A673 (cell line): ENCODE measurements around the gene BCAS1. TPM values are rescaled to one million over a fixed set of nuclear protein-coding genes. Genes with fewer than 3 reads are reported as not detected.

Experiments used
- BruUV-seq: library from RNA; stranded (reverse); fragments of 400-500 nt; replicated peaks from 2 replicates; lab custom pipeline; 2021; lab: Mats Ljungman, UMichigan
- CTCF ChIA-PET: fragments of 300-600 bp; sonication (Branson Sonifier 250); formaldehyde crosslinking; loops from one replicate; lab custom pipeline; 2022; ENCODE audit warnings: antibody characterized with exemption; lab: Charles Lee
- POLR2A ChIA-PET: fragments of 300-600 bp; sonication (Branson Sonifier 250); formaldehyde crosslinking; loops from one replicate; lab custom pipeline; 2022; ENCODE audit warnings: antibody characterized with exemption; ENCODE audit not compliant: low non-redundant PET; lab: Charles Lee
- DNase-seq: peaks from one replicate; pipeline ENCODE4 v3.0.0-alpha.2; 2015; ENCODE audit warnings: low spot score
- H3K27ac ChIP-seq: fragments of 200-600 bp; sonication (generic); 2 replicates; pipeline ENCODE4 v1.5.1; 2016; ENCODE audit warnings: mixed run types, low read depth, mild to moderate bottlenecking, mixed read lengths, antibody characterized with exemption, low read length; ENCODE audit not compliant: poor library complexity, severe bottlenecking
- H3K27me3 ChIP-seq: fragments of 200-600 bp; sonication (generic); replicated peaks from 2 replicates; pipeline ENCODE4 v1.6.1; 2017; ENCODE audit warnings: mixed run types, low read depth, mild to moderate bottlenecking, mixed read lengths, antibody characterized with exemption, low read length; ENCODE audit not compliant: insufficient read depth, poor library complexity
- H3K36me3 ChIP-seq: fragments of 200-600 bp; sonication (generic); 2 replicates; pipeline ENCODE4 v1.6.1; 2016; ENCODE audit warnings: mixed run types, mild to moderate bottlenecking, mixed read lengths, antibody characterized with exemption, low read length; ENCODE audit not compliant: insufficient read depth, poor library complexity, severe bottlenecking
- H3K4me1 ChIP-seq: fragments of 200-600 bp; sonication (generic); 2 replicates; pipeline ENCODE4 v1.6.1; 2017; ENCODE audit warnings: mixed run types, mild to moderate bottlenecking, mixed read lengths, antibody characterized with exemption, low read length; ENCODE audit not compliant: insufficient read depth, poor library complexity, severe bottlenecking
- H3K4me3 ChIP-seq: fragments of 200-600 bp; sonication (generic); 2 replicates; pipeline ENCODE4 v1.5.1; 2016; ENCODE audit warnings: low read depth, mixed run types, mild to moderate bottlenecking, mixed read lengths, low read length; ENCODE audit not compliant: poor library complexity, severe bottlenecking
- H3K9me3 ChIP-seq: fragments of 200-600 bp; sonication (generic); 2 replicates; pipeline ENCODE4 v1.6.1; 2016; ENCODE audit warnings: mixed run types, low read depth, mild to moderate bottlenecking, mixed read lengths, antibody characterized with exemption, low read length; ENCODE audit not compliant: poor library complexity, severe bottlenecking
- CTCF ChIP-seq: fragments of 300-800, 200-600 bp; sonication (generic); conservative IDR thresholded peaks from 2 replicates; pipeline ENCODE4 v1.5.1; 2017; ENCODE audit warnings: low read depth, mild to moderate bottlenecking, antibody characterized with exemption, low read length, moderate library complexity, mixed read lengths
- EZH2 ChIP-seq: fragments of 200-600 bp; sonication (generic); IDR thresholded peaks from 2 replicates; pipeline ENCODE4 v1.6.1; 2017; ENCODE audit warnings: borderline replicate concordance, low read depth, mild to moderate bottlenecking, mixed read lengths, antibody characterized with exemption, low read length; ENCODE audit not compliant: poor library complexity, severe bottlenecking
- intact Hi-C: fragments of 100-400 bp; cut with micrococcal nuclease; formaldehyde crosslinking; loops from one replicate; pipeline ENCODE4 v1.10.0; 2022; ENCODE audit not compliant: unreplicated experiment
- total RNA-seq: library from RNA; stranded (reverse); gene quantifications from 2 replicates; pipeline ENCODE4 v1.2.3, GENCODE V29; 2021

BCAS1 gene
- total RNA-seq, 1 experiment from 2014 or later: 1.4 TPM

- Histone ChIP-seq H3K4me1 (no peaks in the 10 kb centered on the region), H3K27ac (no peak overlapping the region), H3K4me3 (no peak overlapping the region), H3K27me3 (no peaks in the 10 kb centered on the region), H3K9me3 (peaks cover 8% of the 10 kb centered on the region), H3K36me3 (no peaks in the 10 kb centered on the region)
- POLR2A ChIA-PET: no interaction called here
- CTCF ChIA-PET: no interaction called here
- BruUV-seq: no TSS peak
- intact Hi-C loops: no loop called here
- TF ChIP-seq CTCF: no peak
- no peak for DNase-seq
Measured at GRCh38 chr20:54000262-54000661, 70.1 kb downstream of the BCAS1 start.

- Histone ChIP-seq H3K27me3 (no peaks in the 10 kb centered on the region), H3K36me3 (no peaks in the 10 kb centered on the region), H3K9me3 (peaks cover 8% of the 10 kb centered on the region), H3K4me3 (no peak overlapping the region), H3K27ac (no peak overlapping the region), H3K4me1 (no peaks in the 10 kb centered on the region)
- ChIA-PET POLR2A (interaction anchor here (0.6 kb wide), 1 partner anchor 49 kb away, joined by 3 read pairs; no protein-coding TSS in a partner anchor), CTCF (no interaction called here)
- DNase-seq: no peak
- BruUV-seq: no TSS peak
- TF ChIP-seq EZH2 (no peak), CTCF (no peak)
- intact Hi-C loops: no loop called here
Measured at GRCh38 chr20:53999077-53999476, 71.3 kb downstream of the BCAS1 start.

GRCh38 chr20:53996584-53997486, 73.6 kb downstream of the BCAS1 start:
- CTCF ChIA-PET: no interaction called here
- Histone ChIP-seq H3K4me1 (no peaks in the 10 kb centered on the region), H3K27me3 (no peaks in the 10 kb centered on the region), H3K4me3 (no peak overlapping the region), H3K27ac (no peak overlapping the region), H3K9me3 (peaks cover 8% of the 10 kb centered on the region), H3K36me3 (no peaks in the 10 kb centered on the region)
- POLR2A ChIA-PET: no interaction called here
- no peak for DNase-seq
- intact Hi-C loops: no loop called here
- BruUV-seq: no TSS peak
- no peak for TF ChIP-seq EZH2
- no peak for TF ChIP-seq CTCF
